Measurements from ENCODE around the gene DNAJC21.

Gene DNAJC21

DNA sequence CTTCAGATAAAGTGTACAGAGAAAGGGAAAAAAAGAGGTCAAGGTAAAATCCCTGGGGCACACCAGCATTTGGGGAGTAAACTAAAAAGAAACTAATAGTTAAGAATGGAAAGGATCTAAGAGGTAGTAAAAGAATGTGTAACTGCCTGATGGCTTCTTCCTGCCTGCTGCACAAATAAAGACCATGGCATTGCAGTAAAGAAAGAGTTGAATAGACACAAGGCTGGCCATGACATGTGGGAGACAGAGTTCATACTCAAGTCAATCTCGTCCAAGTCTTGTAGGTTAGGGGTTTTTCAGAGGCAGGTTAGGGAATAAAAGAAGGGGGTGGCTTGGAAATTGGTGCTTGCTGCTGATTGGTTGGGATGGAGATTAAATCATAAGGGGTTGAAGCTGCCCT, 57.6 kb downstream of the DNAJC21 start:
- DNase-seq, result no peak

DNA sequence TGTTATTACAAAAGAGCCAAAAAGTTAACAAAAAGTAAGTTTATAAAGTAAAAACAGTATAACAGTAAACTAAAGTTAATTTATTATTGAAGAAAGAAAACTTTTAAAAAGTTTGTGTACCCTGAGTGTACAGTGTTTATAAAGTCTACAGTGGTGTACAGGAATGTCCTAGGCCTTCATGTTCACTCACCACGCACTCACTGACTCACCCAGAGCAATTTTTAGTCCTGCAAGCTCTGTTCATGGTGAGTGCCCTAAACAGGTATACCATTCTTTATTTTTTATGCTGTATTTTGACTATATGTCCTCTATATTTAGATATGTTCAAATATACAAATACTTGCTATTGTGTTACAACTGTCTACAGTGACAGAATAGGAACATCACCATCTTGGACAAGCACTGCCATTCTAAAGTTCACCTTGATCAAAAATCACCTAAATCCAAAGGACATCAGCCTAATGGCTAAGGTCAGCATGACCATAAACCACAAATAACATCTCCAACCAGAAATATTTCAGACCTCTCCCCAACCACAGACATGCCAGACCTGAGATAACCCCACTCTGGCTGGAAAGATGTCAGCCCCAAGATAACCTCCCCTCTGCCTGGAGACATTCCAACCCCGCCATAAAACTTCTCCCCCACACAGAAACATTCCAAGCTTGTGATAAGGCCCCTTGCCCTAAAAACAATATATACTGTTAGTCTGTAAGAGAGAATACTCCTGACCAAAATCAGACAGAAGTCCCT, 62.3 kb downstream of the DNAJC21 start:
- DNase-seq, result no peak

DNA sequence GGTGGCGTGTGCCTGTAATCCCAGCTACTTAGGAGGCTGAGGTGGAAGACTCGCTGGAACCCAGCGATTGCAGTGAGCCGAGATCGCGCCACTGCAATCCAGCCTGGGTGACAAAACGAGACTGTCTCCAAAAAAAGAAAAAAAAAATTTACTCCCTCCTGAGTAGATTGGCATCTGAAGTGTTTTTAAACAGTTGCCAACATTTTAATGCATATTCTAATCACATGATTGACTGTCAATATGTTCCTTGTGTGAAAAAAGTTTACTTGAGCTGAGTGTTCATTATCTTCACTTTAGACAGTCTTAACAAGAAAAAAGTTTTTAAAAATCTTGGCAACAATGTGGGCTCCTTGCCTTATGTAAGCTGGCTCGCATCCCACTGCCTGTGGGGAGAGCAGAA, 64.6 kb downstream of the DNAJC21 start:
- DNase-seq, result no peak

DNA sequence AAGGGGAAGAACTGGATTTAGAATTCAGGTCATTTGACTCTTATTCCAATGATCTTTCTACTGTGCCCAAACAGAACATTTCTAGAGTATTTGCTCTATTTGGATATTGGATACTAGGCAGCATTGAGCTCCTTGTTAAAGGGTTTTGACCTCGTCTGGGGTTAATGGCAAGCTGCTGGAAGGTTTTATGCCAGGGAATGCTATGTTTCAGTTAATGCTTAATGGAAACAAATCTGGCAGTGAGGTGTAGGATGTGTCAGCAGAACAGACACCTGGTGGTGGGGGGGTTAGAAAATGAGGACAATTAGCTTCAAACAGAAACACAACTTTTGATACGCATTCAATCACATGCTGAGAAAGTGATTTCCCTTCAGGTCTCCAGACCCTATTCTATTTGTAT, 66.9 kb downstream of the DNAJC21 start:
- no peak for DNase-seq

DNA sequence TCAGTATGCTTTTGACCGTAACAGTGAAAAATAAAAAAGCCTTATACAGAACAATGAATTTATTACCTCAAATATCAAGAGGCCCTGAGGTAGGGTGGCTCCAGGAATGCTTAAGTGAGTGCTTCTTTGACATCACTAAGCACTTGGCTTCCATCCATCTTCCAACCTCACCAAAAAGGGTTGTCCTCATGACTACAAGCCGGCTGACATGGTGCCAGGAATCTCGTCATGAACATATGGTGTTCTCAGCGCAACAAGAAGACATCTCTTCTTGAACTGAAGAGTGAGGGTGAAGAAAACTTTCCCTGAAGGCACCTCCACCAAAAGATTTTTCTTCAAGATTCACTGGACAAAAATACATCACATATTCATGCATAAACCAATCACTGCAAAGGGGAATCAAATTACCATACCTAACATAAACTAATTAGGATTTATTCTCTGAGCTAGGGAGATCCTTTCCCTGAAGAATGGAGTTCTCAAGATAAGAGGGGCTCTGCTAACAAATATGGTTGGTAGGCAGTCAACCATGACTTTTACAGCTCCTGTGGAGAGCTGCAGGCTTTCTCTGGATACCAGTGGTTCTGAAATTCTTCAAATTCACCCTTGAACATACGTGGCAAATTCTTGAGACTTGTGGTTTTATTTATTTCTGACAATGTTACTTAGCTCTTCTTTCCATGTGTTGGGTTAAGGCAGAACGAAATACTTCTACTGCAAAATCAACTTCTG, 68.9 kb downstream of the DNAJC21 start:
- peak in 1 of 2 experiments; percentile 63 for DNase-seq

DNA sequence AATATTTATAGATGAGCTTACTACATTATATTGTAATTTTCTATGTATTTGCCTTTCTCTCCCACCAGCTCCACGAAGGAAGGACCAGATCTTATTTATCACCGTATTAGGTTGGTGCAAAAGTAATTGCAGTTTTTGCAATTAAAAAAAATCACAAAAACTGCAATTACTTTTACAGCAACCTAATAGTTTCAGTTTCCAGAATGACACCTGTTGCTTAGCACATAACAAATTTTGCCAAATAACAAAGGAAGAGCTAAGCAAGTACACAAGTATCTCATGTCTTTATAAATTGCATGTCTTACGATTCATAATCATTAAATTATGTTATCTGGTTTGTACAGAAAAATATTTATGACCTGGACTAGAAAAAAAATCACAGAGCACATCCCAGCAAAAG, 72.5 kb downstream of the DNAJC21 start:
- DNase-seq, result no peak

DNA sequence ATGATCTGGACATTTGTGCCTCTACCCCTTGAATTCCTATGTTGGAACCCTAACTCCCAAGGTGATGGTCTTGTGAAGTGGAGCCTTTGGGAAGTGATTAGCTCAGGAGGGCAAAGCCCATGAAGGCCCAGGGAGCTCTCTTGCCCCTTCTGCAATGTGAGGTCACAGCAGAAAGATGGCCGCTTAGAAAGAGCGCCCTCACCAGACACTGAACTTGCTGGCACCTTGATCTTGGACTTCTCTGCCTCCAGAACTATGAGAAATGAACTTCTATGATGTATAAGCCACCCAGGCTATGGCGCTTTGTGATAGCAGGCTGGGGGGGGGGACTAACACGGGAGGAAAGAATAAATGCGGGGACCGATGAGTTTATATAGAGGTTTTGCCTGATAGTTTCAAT, 73.1 kb downstream of the DNAJC21 start:
- DNase-seq, result no peak

DNA sequence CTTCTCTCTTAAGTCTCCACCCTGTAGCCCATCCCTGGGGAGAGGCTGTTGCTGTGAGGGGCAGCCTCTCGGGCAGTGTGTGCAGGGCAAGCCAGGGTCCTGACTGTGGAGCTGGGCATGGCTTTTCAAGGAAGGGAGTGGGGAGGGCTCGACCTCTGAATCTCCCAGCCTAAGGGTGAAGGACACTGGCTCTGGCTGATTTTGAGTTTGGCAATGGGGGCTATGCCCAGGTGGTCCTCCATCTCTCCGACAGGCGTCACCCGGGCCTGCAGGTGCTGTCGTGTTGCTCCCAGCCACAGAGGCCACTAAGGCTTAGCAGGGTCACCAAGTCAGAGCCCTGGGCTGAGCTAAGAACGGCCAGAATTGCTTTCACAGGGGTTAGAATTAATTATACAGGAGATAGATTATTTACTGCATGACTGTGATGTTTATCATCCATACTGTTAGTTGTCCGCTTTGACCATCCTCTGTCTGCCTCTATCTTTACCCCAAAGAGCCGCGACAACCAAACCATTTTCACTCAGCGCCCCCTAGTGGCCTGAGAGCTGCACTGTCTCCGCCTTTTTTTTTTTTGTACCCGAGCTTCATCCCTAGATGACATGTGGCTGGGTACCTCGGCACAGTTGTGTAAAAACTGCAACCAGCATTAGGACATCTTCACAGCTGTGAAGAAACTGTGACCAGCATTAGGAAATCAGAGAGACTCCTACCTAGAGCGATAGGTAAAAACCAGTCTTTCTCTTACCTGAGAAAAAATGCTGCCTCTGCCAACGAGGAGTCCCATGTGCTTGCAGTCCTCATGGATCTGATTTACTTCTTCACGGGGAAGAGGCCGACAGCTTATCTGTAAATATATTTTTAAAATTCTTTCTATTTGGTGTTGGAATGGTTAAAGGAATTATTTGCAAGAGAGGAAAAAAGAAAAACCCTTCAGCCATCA, 73.9 kb downstream of the DNAJC21 start:
- peak; percentile 72 to 74 for DNase-seq

DNA sequence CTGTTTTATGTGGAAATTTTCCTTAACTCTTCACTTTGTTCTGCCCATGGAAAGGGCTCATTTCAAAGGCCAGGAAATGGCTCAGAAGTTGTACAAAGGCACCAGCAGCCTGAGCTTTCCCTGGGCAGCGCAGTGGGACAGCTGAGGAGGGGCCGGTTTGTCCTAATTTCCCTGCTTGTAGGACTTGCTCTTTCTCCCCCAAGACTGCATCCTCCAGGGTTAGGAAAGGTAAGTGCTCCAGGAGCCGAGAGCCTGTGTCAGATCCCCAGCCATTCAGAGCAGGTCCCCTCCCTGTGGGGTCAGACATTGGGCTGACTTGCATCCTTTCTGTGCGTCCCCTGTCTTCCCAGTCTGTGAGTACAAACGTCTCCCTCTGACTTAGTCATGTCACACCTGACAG, 74.8 kb downstream of the DNAJC21 start:
- DNase-seq, result no peak

DNA sequence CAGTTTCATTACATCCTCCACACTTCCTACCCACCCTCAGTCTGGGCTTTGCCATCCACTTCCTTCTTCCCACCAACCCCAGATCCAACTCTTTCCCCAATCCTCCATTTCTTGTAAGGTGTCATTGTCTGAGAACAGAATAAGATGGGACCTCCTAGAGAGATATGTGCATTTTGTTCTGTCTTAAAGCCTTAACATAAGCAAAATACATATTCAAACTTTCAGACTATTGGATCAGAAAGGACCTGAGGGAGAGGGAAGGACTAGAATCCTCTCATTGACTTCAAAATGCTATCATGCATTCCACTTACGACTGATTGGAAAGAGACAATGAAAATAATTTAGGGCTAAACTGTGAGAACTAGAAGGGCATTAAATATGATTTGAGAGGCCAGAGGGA, 75.4 kb downstream of the DNAJC21 start:
- no peak for DNase-seq

Data from NCI-H524 (cell line).